PC-9 (cell line): ENCODE measurements around the gene ACSM2B. TPM values are rescaled to one million over a fixed set of nuclear protein-coding genes. Genes with fewer than 3 reads are reported as not detected.

Experiments
- BruUV-seq: library from RNA; stranded (reverse); fragments of 400-500 nt; replicated peaks from 2 replicates; lab custom pipeline; 2021; lab: Mats Ljungman, UMichigan
- CTCF ChIA-PET: fragments of 300-600 bp; sonication (Branson Sonifier 250); formaldehyde crosslinking; loops from one replicate; lab custom pipeline; 2022; ENCODE audit warnings: antibody characterized with exemption; lab: Charles Lee
- POLR2A ChIA-PET: fragments of 300-600 bp; sonication (Branson Sonifier 250); formaldehyde crosslinking; loops from one replicate; lab custom pipeline; 2022; ENCODE audit warnings: antibody characterized with exemption; ENCODE audit not compliant: unreplicated experiment; lab: Charles Lee
- DNase-seq, 2 experiments: peaks; one replicate each; pipeline versions ENCODE4 v3.0.0 to v3.0.0-alpha.2; 2015 to 2022; ENCODE audit warnings: mixed read lengths in 1 of 2
- H2AFZ ChIP-seq: fragments of 200-600 bp; sonication (generic); 2 replicates; pipeline ENCODE4 v1.8.1; 2017; ENCODE audit warnings: antibody characterized with exemption
- H3F3A ChIP-seq: fragments of 200-600 bp; sonication (generic); 2 replicates; pipeline ENCODE4 v1.8.1; 2017; ENCODE audit warnings: antibody characterized with exemption, mild to moderate bottlenecking, low read depth; ENCODE audit not compliant: insufficient read depth
- H3K27ac ChIP-seq: fragments of 200-600 bp; sonication (generic); 2 replicates; pipeline ENCODE4 v1.6.1; 2016; ENCODE audit warnings: mixed run types
- H3K27me3 ChIP-seq: fragments of 200-600 bp; sonication (generic); 2 replicates; pipeline ENCODE4 v1.6.1; 2016; ENCODE audit warnings: low read depth, mixed run types; ENCODE audit not compliant: insufficient read depth
- H3K36me3 ChIP-seq: fragments of 200-600 bp; sonication (generic); 2 replicates; pipeline ENCODE4 v1.6.1; 2016; ENCODE audit warnings: low read depth, mixed run types
- H3K4me1 ChIP-seq: fragments of 200-600 bp; sonication (generic); replicated peaks from 2 replicates; pipeline ENCODE4 v1.6.1; 2016; ENCODE audit warnings: mixed run types; ENCODE audit not compliant: insufficient read depth
- H3K4me2 ChIP-seq: fragments of 200-600 bp; sonication (generic); 2 replicates; pipeline ENCODE4 v1.6.1; 2017; ENCODE audit warnings: mixed run types
- H3K4me3 ChIP-seq: fragments of 200-600 bp; sonication (generic); 2 replicates; pipeline ENCODE4 v1.6.1; 2016; ENCODE audit warnings: mixed run types
- H3K79me2 ChIP-seq: fragments of 200-600 bp; sonication (generic); 2 replicates; pipeline ENCODE4 v1.6.1; 2017; ENCODE audit warnings: low read depth, mixed run types
- H3K9me2 ChIP-seq: fragments of 200-600 bp; sonication (generic); 2 replicates; pipeline ENCODE4 v1.8.1; 2017; ENCODE audit warnings: mild to moderate bottlenecking; ENCODE audit not compliant: insufficient read depth
- H3K9me3 ChIP-seq: fragments of 200-600 bp; sonication (generic); 2 replicates; pipeline ENCODE4 v1.8.1; 2016; ENCODE audit warnings: low read depth; ENCODE audit not compliant: insufficient read depth
- H4K20me1 ChIP-seq: fragments of 200-600 bp; sonication (generic); 2 replicates; pipeline ENCODE4 v1.8.1; 2017; ENCODE audit not compliant: insufficient read depth
- EZH2 ChIP-seq: fragments of 200-600 bp; sonication (generic); IDR thresholded peaks from 2 replicates; pipeline ENCODE4 v1.8.0; 2017; ENCODE audit warnings: antibody characterized with exemption, low read depth
- intact Hi-C: fragments of 100-400 bp; cut with micrococcal nuclease; formaldehyde crosslinking; loops from one replicate; pipeline ENCODE4 v1.10.0; 2022; ENCODE audit not compliant: unreplicated experiment
- total RNA-seq: library from RNA; stranded (reverse); gene quantifications from 2 replicates; pipeline ENCODE4 v1.2.3, GENCODE V29; 2021
- TF ChIP-seq, protein P1 (sequence below): fragments of 200-600 bp; sonication (generic); conservative IDR thresholded peaks from 2 replicates; pipeline ENCODE4 v1.6.1; 2017; ENCODE audit warnings: mixed run types, antibody characterized with exemption, mild to moderate bottlenecking, moderate library complexity

ACSM2B gene
- total RNA-seq, 1 experiment from 2014 or later, result not detected

DNA sequence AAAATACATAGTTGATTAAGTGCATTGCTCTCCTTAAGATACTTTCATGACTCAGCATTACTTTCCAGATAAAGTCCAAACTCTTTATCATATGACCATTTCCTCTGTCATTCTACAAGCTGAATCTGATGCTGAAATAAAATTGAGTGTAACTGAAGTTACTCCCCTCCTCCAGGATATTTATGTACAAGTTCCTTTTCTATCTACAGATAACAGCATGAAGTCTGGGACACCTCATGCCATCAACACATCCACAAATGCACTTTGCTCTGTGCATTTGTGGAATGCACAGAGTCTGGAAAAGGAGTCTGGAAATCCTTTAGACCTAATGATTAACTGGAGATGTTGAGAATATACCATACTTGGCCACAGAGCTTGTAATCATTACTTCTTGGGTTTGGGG lies 60.5 kb downstream of the ACSM2B start:
- no peaks in the 10 kb centered on the region for H3K79me2 ChIP-seq
- intact Hi-C loops, result no loop called here
- CTCF ChIA-PET, result no interaction called here
- DNase-seq, result no peak
- no peak overlapping the region for H3K27ac ChIP-seq
- H3K9me3 ChIP-seq, result no peaks in the 10 kb centered on the region
- TF ChIP-seq, protein P1, sequence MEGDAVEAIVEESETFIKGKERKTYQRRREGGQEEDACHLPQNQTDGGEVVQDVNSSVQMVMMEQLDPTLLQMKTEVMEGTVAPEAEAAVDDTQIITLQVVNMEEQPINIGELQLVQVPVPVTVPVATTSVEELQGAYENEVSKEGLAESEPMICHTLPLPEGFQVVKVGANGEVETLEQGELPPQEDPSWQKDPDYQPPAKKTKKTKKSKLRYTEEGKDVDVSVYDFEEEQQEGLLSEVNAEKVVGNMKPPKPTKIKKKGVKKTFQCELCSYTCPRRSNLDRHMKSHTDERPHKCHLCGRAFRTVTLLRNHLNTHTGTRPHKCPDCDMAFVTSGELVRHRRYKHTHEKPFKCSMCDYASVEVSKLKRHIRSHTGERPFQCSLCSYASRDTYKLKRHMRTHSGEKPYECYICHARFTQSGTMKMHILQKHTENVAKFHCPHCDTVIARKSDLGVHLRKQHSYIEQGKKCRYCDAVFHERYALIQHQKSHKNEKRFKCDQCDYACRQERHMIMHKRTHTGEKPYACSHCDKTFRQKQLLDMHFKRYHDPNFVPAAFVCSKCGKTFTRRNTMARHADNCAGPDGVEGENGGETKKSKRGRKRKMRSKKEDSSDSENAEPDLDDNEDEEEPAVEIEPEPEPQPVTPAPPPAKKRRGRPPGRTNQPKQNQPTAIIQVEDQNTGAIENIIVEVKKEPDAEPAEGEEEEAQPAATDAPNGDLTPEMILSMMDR, result no peak
- no peak for TF ChIP-seq EZH2
- H3K4me1 ChIP-seq, result no peaks in the 10 kb centered on the region
- H3K36me3 ChIP-seq, result no peaks in the 10 kb centered on the region
- no peaks in the 10 kb centered on the region for H3F3A ChIP-seq
- no peaks in the 10 kb centered on the region for H3K9me2 ChIP-seq
- POLR2A ChIA-PET, result no interaction called here
- no TSS peak for BruUV-seq
- no peaks in the 10 kb centered on the region for H3K27me3 ChIP-seq
- no peak overlapping the region for H3K4me3 ChIP-seq
- H3K4me2 ChIP-seq, result no peak overlapping the region
- no peaks in the 10 kb centered on the region for H4K20me1 ChIP-seq
- H2AFZ ChIP-seq, result no peak overlapping the region

DNA sequence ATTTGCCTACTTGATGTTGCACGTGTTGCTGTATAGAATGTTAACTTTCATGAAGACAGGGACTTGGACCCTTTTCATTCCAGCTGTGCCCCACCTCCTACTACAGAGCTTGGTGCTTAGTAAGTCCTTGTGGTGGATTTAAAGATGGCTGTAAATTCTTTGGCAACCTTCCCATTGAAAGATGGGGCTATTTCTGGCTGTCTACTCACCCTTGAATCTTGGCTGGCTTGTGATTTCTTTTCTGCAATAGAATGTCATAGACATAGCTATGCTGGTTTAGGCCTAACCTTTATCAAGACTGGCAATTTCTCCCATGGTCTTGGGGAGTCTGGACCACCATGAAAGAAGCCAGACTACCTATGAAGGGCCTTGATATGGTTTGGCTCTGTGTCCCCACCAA lies 65.8 kb downstream of the ACSM2B start:
- Histone ChIP-seq H3K36me3 (no peaks in the 10 kb centered on the region), H3K9me2 (no peaks in the 10 kb centered on the region), H3K27me3 (no peaks in the 10 kb centered on the region), H4K20me1 (no peaks in the 10 kb centered on the region), H3K4me1 (no peaks in the 10 kb centered on the region), H3F3A (no peaks in the 10 kb centered on the region), H2AFZ (no peak overlapping the region), H3K4me3 (no peak overlapping the region), H3K4me2 (no peak overlapping the region), H3K79me2 (no peaks in the 10 kb centered on the region), H3K27ac (no peak overlapping the region), H3K9me3 (no peaks in the 10 kb centered on the region)
- POLR2A ChIA-PET, result no interaction called here
- intact Hi-C loops, result no loop called here
- CTCF ChIA-PET, result no interaction called here
- DNase-seq, result no peak
- BruUV-seq, result no TSS peak
- TF ChIP-seq, protein P1, result no peak
- no peak for TF ChIP-seq EZH2

DNA sequence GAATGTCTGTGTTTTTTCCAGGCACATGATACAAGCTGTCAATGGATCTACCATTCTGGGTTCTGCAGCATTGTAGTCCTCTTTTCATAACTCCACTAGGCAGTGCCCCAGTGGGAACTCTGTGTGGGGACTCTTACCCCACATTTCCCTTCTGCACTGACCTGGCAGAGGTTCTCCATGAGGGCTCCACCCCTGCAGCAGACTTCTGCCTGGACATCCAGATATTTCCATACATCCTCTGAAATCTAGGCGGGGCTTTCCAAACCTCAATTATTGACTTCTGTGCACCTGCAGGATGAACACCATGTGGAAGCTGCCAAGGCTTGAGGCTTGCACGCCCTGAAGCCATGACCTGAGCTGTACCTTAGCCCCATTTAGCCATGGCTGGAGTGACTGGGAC lies 68.9 kb downstream of the ACSM2B start:
- no peaks in the 10 kb centered on the region for H3K4me1 ChIP-seq
- intact Hi-C loops, result no loop called here

More for the DNA sequence above, 68.9 kb downstream of the ACSM2B start:
- Histone ChIP-seq H3F3A (no peaks in the 10 kb centered on the region), H2AFZ (no peak overlapping the region), H3K4me2 (no peak overlapping the region), H3K9me2 (no peaks in the 10 kb centered on the region), H3K4me3 (no peak overlapping the region), H3K36me3 (no peaks in the 10 kb centered on the region), H3K9me3 (no peaks in the 10 kb centered on the region), H4K20me1 (no peaks in the 10 kb centered on the region), H3K27me3 (no peaks in the 10 kb centered on the region), H3K27ac (no peak overlapping the region), H3K79me2 (no peaks in the 10 kb centered on the region)
- no TSS peak for BruUV-seq
- POLR2A ChIA-PET, result no interaction called here
- TF ChIP-seq, protein P1, result no peak
- TF ChIP-seq EZH2, result no peak
- DNase-seq, result no peak
- CTCF ChIA-PET, result no interaction called here
